GM19438 (cell line): Measurements from ENCODE around the gene FBXO22.
"Not testable (repeated sequence)": the region's sequence is repeated elsewhere in the genome, so short reads cannot be mapped to it uniquely, and the experiment has no call there.

Experiments used
- ATAC-seq: cut with Tn5 transposase; IDR thresholded peaks from one replicate; pipeline ENCODE4 v1.9.1; 2021; ENCODE audit warnings: low read depth; ENCODE audit not compliant: unreplicated experiment

FBXO22 gene

GRCh38 chr15:75966073-75966472, 62.4 kb downstream of the FBXO22 start:
- ATAC-seq = no peak

- ATAC-seq = not testable (repeated sequence)
Observed at GRCh38 chr15:75976766-75977165, 73.1 kb downstream of the FBXO22 start.

GRCh38 chr15:75981149-75981815, 77.6 kb downstream of the FBXO22 start:
- ATAC-seq = no peak

GRCh38 chr15:75982468-75982867, 78.8 kb downstream of the FBXO22 start:
- no peak for ATAC-seq

GRCh38 chr15:75984706-75985105, 81.0 kb downstream of the FBXO22 start:
- not testable (repeated sequence) for ATAC-seq

- no peak for ATAC-seq
Observed at GRCh38 chr15:75985971-75986370, 82.3 kb downstream of the FBXO22 start.

GRCh38 chr15:75989045-75989444, 85.4 kb downstream of the FBXO22 start:
- ATAC-seq = no peak

- no peak for ATAC-seq
Observed at GRCh38 chr15:75989875-75990274, 86.2 kb downstream of the FBXO22 start.
